ENCODE measurements around the gene GPSM1. TPM values are rescaled to one million over a fixed set of nuclear protein-coding genes. Genes with fewer than 3 reads are reported as not detected.

GPSM1 gene
- polyA plus RNA-seq, 1 of the 3 experiments (the other 2 are of a cell fraction) = 26.7 TPM

DNA sequence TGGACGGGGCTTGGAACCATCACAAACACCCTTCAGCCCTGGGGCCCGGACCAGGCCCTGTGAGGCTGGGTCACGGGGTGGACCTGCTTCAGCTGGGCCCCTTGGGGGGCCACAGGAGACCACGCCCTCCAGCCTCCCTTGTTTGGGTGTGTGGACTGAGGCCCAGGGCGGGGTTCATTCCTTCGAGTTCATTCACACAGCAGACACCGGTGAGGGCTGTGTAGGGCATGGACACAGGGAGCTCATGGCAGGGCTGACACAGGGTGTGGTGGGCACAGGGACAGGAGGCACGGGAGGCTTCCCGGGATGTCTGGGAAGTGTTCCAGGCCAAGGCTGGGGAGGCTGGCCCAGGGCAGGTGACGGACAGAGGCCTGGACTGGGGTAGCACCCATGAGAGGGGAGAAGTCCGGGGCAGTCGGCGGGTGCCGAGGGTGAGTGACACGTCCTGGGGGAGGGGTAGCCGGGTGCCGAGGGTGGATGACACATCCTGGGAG lies 27.3 kb downstream of the GPSM1 start:
- Histone ChIP-seq H3K27ac (ENCODE audit: low read depth in 2 of 2, low read length in 1 of 2) (no peak overlapping the region; a peak in 1 of 4 replicates), H3F3A (replicated peaks; ENCODE audit: insufficient read depth) (no peaks in the 10 kb centered on the region), H2AFZ (ENCODE audit: low read depth) (no peak overlapping the region), H3K9ac (no peak overlapping the region), H3K27me3 (ENCODE audit: insufficient read depth) (no peaks in the 10 kb centered on the region), H4K20me1 (ENCODE audit: insufficient read depth) (no peaks in the 10 kb centered on the region), H3K4me2 (no peak overlapping the region), H3K36me3 (replicated peaks in 1 of 2; ENCODE audit: control insufficient read depth in 1 of 2, insufficient read depth in 2 of 2, low read length in 1 of 2) (peaks cover 0 to 22% of the 10 kb centered on the region in 2 experiments), H3K9me2 (no peaks in the 10 kb centered on the region), H3K79me2 (ENCODE audit: insufficient read depth) (no peaks in the 10 kb centered on the region), H3K4me3 (ENCODE audit: low read depth in 2 of 2, low read length in 1 of 2) (no peak overlapping the region), H3K4me1 (ENCODE audit: control insufficient read depth in 1 of 2, insufficient read depth in 2 of 2, low read depth in 1 of 2, low read length in 1 of 2) (peaks cover 0 to 43% of the 10 kb centered on the region in 2 experiments; a peak in 1 of 4 replicates), H3K9me3 (no peaks in the 10 kb centered on the region)
- no peak for DNase-seq
- CTCF ChIA-PET = interaction anchor here (0.9 to 4.1 kb wide), 6 partner anchors 9 to 46 kb away, joined by 3 to 23 read pairs (median 5); partner anchors contain the start of genes DNLZ and SNAPC4
- POLR2A ChIA-PET = interaction anchor here (2.1 kb wide), 1 partner anchor 9 kb away, joined by 8 read pairs; the partner anchor contains the start of gene DNLZ
- TF ChIP-seq, protein P1, sequence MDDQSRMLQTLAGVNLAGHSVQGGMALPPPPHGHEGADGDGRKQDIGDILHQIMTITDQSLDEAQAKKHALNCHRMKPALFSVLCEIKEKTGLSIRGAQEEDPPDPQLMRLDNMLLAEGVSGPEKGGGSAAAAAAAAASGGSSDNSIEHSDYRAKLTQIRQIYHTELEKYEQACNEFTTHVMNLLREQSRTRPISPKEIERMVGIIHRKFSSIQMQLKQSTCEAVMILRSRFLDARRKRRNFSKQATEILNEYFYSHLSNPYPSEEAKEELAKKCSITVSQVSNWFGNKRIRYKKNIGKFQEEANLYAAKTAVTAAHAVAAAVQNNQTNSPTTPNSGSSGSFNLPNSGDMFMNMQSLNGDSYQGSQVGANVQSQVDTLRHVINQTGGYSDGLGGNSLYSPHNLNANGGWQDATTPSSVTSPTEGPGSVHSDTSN (IDR thresholded peaks at IDR 0.05) = no peak
- no peak for TF ChIP-seq ELF1 (IDR thresholded peaks at IDR 0.05)
- no peak for TF ChIP-seq SIN3A (IDR thresholded peaks at IDR 0.05; ENCODE audit: borderline replicate concordance, low read depth, low read length)
- no peak for TF ChIP-seq SMC3 (IDR thresholded peaks at IDR 0.05; ENCODE audit: low read depth, low read length)
- TF ChIP-seq RAD21 (IDR thresholded peaks at IDR 0.05; ENCODE audit: low read length) = no peak
- TF ChIP-seq, protein P2, sequence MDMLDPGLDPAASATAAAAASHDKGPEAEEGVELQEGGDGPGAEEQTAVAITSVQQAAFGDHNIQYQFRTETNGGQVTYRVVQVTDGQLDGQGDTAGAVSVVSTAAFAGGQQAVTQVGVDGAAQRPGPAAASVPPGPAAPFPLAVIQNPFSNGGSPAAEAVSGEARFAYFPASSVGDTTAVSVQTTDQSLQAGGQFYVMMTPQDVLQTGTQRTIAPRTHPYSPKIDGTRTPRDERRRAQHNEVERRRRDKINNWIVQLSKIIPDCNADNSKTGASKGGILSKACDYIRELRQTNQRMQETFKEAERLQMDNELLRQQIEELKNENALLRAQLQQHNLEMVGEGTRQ (IDR thresholded peaks at IDR 0.05; ENCODE audit: borderline replicate concordance, low read depth, low read length) = no peak
- TF ChIP-seq TEAD4 (IDR thresholded peaks at IDR 0.05; ENCODE audit: borderline replicate concordance, insufficient read depth) = no peak
- no peak for TF ChIP-seq MXI1 (IDR thresholded peaks at IDR 0.05; ENCODE audit: low read depth, low read length)
- no peak for TF ChIP-seq TCF12 (IDR thresholded peaks at IDR 0.05)
- TF ChIP-seq JUND (IDR thresholded peaks at IDR 0.05) = no peak
- 47% methylated on average over 9 of the region's 17 CpGs for WGBS (ENCODE audit: low lambda C conversion rate)

DNA sequence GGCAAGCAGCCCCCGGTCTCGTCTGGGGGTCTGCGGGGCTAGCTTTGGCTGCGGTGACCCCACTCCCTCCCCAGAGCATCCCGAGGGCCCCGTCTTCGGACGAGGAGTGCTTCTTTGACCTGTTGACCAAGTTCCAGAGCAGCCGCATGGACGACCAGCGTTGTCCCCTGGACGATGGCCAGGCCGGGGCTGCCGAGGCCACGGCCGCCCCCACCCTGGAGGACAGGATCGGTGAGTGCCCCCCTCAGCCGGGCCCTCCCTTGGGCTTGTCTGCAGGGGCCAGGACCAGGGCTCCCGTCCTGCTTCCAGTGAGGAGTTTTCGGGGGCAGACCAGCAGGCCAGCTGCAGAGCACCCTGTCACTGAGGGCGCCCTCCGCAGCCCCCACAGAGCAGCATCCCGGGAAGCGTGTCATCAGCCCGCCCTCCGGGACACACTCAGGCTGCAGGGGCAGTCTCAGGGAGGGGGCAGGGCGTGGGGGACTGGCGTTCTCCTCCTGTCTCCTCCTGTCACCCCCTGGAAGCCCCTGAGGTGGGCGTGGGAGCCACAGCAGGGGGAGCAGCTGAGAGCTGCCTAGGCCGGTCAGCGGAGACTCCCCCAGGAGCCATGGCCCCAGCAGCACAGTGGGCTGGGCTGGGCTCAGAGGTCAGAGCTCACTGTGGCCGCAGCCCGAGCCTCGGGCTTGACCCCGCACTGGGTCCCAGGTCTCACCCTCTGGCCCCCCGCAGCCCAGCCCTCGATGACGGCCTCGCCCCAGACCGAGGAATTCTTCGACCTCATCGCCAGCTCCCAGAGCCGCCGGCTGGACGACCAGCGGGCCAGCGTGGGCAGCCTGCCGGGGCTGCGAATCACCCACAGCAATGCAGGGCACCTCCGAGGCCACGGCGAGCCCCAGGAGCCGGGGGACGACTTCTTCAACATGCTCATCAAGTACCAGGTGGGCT lies 28.5 kb downstream of the GPSM1 start:
- no peak overlapping the region for H3K9ac ChIP-seq
- no peaks in the 10 kb centered on the region for H3K9me3 ChIP-seq
- H3K27ac ChIP-seq (ENCODE audit: low read depth in 2 of 2, low read length in 1 of 2) = no peak overlapping the region; a peak in 1 of 4 replicates
- H3F3A ChIP-seq (replicated peaks; ENCODE audit: insufficient read depth) = no peaks in the 10 kb centered on the region
- no peak overlapping the region for H2AFZ ChIP-seq (ENCODE audit: low read depth)
- H4K20me1 ChIP-seq (ENCODE audit: insufficient read depth) = no peaks in the 10 kb centered on the region
- no peak overlapping the region for H3K4me3 ChIP-seq (ENCODE audit: low read depth in 2 of 2, low read length in 1 of 2)
- H3K79me2 ChIP-seq (ENCODE audit: insufficient read depth) = no peaks in the 10 kb centered on the region
- POLR2A ChIA-PET = interaction anchor here (2.1 kb wide), 1 partner anchor 8 kb away, joined by 8 read pairs; the partner anchor contains the start of gene DNLZ
- H3K36me3 ChIP-seq (replicated peaks in 1 of 2; ENCODE audit: control insufficient read depth in 1 of 2, insufficient read depth in 2 of 2, low read length in 1 of 2) = peaks cover 0 to 22% of the 10 kb centered on the region in 2 experiments
- CTCF ChIA-PET = interaction anchor here (0.9 to 3.3 kb wide), 3 partner anchors 11 to 45 kb away, joined by 5 to 19 read pairs (median 5); partner anchors contain the start of gene SNAPC4
- H3K27me3 ChIP-seq (ENCODE audit: insufficient read depth) = no peaks in the 10 kb centered on the region
- no peaks in the 10 kb centered on the region for H3K9me2 ChIP-seq
- no peak for DNase-seq
- WGBS (ENCODE audit: low lambda C conversion rate) = 89% methylated on average over 12 of the region's 54 CpGs
- peaks cover 0 to 50% of the 10 kb centered on the region in 2 experiments; a peak in 1 of 4 replicates for H3K4me1 ChIP-seq (ENCODE audit: control insufficient read depth in 1 of 2, insufficient read depth in 2 of 2, low read depth in 1 of 2, low read length in 1 of 2)
- H3K4me2 ChIP-seq = no peak overlapping the region
- TF ChIP-seq, protein P2 (IDR thresholded peaks at IDR 0.05; ENCODE audit: borderline replicate concordance, low read depth, low read length) = no peak
- TF ChIP-seq, protein P3, sequence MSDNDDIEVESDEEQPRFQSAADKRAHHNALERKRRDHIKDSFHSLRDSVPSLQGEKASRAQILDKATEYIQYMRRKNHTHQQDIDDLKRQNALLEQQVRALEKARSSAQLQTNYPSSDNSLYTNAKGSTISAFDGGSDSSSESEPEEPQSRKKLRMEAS (IDR thresholded peaks at IDR 0.05; ENCODE audit: low read depth) = no peak
- no peak for TF ChIP-seq FOSL2 (IDR thresholded peaks at IDR 0.05; ENCODE audit: borderline replicate concordance, low read depth)
- TF ChIP-seq YY1 (IDR thresholded peaks at IDR 0.05; ENCODE audit: low read depth) = no peak
- TF ChIP-seq SIN3A (IDR thresholded peaks at IDR 0.05; ENCODE audit: borderline replicate concordance, low read depth, low read length) = no peak
- no peak for TF ChIP-seq EP300 (IDR thresholded peaks at IDR 0.05; ENCODE audit: borderline replicate concordance in 1 of 2, low read depth in 1 of 2, low read length in 1 of 2)
- no peak for TF ChIP-seq CHD2 (IDR thresholded peaks at IDR 0.05; ENCODE audit: low read length, partially characterized antibody)
- TF ChIP-seq EZH2phosphoT487 (IDR thresholded peaks at IDR 0.05; ENCODE audit: borderline replicate concordance, low read depth) = no peak
- TF ChIP-seq RXRA (IDR thresholded peaks at IDR 0.05; ENCODE audit: borderline replicate concordance, low read depth) = no peak
- TF ChIP-seq, protein P4, sequence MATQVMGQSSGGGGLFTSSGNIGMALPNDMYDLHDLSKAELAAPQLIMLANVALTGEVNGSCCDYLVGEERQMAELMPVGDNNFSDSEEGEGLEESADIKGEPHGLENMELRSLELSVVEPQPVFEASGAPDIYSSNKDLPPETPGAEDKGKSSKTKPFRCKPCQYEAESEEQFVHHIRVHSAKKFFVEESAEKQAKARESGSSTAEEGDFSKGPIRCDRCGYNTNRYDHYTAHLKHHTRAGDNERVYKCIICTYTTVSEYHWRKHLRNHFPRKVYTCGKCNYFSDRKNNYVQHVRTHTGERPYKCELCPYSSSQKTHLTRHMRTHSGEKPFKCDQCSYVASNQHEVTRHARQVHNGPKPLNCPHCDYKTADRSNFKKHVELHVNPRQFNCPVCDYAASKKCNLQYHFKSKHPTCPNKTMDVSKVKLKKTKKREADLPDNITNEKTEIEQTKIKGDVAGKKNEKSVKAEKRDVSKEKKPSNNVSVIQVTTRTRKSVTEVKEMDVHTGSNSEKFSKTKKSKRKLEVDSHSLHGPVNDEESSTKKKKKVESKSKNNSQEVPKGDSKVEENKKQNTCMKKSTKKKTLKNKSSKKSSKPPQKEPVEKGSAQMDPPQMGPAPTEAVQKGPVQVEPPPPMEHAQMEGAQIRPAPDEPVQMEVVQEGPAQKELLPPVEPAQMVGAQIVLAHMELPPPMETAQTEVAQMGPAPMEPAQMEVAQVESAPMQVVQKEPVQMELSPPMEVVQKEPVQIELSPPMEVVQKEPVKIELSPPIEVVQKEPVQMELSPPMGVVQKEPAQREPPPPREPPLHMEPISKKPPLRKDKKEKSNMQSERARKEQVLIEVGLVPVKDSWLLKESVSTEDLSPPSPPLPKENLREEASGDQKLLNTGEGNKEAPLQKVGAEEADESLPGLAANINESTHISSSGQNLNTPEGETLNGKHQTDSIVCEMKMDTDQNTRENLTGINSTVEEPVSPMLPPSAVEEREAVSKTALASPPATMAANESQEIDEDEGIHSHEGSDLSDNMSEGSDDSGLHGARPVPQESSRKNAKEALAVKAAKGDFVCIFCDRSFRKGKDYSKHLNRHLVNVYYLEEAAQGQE (IDR thresholded peaks at IDR 0.05; ENCODE audit: low read depth, low read length) = no peak

Measured in SK-N-SH (cell line).